NCI-H1930 (cell line): ENCODE measurements around the gene CD151.

Experiments
- DNase-seq, 2 experiments: peaks; one replicate each; lab custom pipeline; 2025; lab: John Stamatoyannopoulos, UW

Gene CD151

DNA sequence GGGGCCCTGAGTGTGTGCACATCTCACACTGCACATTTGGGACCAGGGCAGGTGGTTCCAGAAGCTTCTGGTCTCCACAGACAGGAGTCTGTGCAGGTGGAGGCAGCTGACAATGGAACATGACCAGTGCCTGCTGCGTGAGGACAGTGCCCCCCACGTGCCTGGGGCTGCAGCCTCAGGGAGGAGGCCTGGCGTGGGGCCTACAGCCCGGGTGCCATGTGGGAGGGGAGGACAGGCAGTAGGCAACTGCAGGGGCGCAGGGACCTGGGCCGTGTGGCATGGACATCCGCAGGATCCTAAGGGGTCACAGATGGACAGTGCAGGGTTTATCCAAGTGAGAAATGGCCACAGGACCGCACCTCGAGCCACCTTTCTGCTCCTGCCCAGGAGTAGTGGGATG, 38.7 kb downstream of the CD151 start:
- DNase-seq = no peak

DNA sequence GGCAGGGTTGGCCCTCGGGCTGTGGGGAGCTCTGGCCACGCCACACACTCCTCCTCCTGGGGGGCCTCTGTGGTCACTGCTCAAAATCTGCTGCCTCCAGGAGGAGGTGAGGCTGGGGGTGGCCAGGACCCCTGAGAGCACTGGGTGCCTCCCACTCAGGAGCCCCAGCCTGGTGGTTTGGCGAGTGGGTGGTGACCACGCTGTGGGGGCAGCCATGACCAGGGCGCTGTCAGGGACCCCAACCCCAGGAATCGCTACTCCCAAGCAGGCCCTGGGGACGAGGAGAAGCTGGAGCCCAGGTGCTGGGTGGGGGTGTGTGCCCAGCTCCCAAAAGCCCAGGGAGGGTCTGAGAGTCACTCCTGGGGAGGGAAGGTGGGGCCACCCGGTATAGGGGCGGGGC, 40.0 kb downstream of the CD151 start:
- no peak for DNase-seq

DNA sequence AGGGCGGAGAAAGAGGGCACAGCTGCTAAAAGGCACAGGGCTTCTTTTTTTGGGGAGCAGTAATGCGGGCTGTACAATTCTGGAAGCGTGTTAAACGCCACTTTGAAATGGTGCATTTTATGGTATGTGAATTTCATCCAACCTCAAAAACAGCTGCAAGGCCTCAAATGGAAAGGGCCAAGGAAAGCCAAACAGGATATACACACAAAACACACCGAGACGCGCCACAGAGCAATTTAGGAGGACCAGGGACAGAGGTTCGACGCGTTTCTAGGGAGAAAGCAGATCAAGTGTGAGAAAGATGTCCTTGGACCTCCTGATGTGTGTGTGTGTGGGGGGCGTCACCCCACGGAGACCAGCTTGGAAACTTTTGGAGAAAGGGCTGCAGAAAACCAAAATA, 41.0 kb downstream of the CD151 start:
- no peak for DNase-seq

DNA sequence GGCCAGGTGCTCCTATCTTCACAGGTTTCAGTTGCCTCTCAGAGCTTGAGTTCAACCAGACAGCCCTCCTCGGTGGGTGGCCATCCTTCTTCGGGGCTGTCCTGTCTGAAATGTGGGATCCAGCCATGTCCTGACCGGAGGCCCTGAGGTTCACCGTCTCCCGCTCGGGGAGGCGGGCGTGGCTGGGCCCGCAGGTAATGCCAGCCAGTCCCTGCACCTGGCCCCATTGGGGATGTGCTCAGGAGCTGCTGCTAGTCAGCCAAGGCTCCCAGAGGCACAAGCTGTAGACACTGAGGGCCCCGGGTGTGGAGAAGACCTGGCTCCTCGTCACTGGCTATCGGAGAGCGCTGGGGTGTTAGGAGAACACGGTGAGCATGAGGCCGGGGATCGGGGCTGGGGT, 42.5 kb downstream of the CD151 start:
- no peak for DNase-seq

DNA sequence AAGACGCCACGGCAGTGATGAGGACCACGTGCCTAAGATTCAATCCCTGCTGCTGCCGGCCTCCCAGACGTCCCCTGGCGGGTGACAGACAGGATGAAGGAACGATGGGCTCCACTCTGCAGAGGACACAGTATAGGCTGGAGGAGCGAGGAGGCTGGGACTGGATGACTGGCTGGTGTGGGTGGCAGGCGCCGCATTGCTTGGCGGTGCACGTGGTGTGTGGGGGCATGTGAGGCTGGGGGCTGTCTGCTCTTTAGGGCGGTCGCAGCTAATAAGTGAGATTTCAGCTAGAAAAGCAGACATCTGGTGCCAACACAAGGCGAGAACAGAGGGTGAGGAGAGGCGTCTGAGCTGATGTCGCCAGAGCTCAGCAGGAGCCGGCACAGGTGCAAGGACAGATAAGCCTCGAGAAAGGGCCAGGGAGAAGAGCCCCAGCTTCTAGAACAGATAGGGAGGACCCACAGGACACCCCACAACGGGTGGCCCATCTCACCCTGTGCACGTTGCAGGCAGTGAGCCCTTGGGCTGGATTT, 43.1 kb downstream of the CD151 start:
- DNase-seq = no peak

DNA sequence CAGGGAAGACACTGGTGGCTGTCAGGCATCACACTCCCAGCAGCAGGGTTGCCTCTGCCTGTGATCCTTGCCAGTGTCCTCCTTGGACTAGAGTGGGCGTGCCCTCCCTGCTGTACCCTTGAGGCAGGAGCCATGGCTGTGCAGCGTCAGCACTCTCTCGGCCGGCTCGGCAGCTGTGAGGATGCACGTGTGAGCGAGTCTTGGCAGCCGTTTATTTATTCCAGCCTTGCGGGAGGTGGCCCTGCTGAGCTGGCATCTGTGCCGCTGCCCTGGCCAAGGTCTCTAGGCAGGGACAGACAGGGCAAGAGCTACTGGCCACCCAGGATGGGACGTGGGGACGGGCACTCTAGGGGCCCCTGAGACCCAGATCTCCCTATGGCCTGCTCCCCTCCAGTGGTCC, 43.8 kb downstream of the CD151 start:
- DNase-seq = no peak

DNA sequence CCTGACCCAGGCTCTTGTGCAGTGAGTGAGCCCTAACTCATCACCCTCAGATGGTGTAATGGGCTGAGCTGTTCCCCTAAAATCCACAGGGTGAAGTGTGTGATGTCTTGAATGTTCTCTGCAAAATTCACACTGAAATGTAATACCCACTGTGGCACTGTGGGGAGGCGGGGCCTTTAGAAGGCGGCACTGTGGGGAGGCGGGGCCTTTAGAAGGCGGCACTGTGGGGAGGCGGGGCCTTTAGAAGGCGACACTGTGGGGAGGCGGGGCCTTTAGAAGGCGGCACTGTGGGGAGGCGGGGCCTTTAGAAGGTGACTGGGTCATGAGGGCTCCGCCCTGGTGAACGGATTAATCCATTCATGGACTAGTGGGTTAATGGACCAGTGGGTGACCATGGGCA, 44.8 kb downstream of the CD151 start:
- DNase-seq = no peak

DNA sequence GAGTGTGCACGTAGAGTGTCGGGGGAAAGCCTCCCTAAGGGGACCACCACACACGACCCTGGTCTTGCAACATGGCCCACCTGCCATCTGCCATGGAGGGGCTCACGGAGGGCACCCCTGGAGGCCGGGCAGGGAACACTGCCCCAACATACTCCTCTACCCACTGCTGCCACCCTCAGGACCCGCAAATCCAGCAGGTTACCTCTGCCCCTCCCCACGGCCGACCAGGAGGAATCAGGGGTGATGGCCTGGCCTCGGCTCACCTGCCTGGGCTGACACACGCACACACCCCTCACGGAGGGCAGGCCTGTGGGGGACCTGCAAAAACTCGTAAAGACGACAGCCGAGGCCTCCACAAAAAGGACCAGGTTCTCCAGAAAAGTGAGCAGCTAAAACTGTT, 47.7 kb downstream of the CD151 start:
- DNase-seq = no peak

DNA sequence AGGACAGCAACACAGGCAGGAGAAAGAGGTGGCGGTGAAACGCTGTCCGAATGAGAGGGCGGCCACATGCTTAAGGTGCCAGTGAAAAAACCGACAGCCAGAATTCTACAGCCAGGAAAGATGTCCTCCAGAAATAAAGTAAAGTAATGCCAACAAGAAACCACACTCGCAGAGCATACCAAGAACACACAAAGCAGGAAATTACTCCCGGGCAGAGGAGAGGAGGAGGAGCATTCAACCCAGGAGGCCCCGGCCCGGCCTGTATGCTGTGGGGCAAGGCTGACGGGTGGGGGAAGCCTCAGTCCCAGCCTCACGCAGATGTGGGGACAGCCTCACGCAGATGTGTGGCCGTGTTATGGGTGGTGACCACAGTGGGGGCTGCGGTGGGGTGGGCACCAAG, 49.8 kb downstream of the CD151 start:
- no peak for DNase-seq

DNA sequence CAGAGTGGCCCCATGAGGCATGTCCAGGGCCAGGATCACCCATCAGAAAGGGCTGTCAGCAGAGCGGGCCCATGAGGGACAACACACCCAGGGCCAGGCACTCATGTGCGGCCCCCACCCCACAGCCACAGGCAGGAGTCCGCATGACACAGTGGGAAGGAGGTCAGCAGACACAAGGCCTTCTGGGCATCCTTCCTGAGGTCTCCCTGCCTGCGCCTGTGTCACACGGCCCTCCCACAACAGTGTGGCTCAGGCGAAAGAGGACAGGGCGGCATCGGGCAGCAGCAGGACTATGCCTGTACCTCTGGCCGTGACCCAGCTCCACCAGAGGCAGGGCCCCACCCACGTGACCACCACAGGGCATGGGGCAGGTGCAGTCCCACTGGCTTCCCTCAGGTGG, 50.8 kb downstream of the CD151 start:
- DNase-seq = no peak

DNA sequence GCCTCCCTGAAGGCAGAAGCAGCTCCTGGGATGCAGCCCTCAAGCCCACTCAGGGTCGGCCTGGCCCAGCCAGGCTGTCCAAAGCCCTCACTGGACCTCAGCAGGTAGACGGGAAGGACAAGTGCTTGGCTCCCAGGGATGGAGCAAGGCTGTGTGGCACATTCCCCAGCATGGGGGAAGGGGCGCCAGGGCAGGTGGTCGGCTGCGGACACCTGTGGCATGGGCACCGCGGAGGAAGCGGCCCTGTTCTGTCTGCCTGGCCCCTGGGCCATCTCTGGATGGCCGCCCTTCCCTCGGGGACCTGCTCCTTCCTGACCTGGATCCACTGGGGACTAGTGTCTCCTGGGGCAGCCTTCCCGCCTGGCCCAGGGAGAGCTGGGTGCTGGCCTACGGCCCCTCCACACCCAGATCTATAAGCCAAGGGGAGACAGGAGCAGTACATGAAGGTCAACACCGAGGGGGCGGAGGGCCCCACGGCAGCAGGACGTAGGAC, 51.9 kb downstream of the CD151 start:
- no peak for DNase-seq

DNA sequence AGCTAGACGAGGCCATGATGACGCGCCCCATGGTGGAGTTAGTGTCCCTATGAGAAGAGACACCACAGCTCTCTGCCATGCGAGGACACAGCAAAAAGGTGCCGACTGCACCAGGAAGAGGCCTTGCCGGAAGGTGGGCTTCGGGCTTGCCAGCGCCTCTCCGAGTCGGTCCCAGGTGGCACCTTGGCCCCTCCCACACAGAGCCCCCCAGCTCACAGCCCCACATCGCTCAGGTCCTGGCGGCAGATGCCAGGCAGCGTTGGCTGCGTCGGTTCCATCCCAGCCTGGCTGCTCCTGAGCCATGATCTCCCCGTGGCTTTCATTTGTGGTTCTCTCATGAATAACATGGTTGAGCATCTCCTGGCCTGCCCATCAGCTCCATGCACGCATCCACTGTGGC, 53.8 kb downstream of the CD151 start:
- no peak for DNase-seq

DNA sequence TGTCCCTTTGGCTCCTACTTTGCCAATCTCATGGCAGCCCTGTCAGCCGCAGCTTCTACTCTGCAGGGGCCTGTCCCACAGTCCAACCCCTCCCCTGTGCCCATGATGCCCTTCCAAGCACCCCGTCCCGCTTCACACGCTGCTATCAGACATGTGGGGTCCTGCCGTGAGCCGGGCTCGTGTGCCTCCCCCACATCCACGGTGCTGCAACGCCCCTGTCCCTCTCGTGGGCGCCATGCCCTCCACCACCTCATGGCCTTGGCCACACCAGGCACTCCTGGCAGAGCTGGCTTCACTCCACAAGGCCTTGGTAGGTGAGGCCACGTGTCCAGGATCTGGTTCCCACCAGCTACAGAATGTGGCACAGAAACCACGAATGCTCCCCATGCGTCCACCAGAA, 54.8 kb downstream of the CD151 start:
- no peak for DNase-seq
